ENCODE results near the gene C14orf180.

C14orf180 gene

DNA sequence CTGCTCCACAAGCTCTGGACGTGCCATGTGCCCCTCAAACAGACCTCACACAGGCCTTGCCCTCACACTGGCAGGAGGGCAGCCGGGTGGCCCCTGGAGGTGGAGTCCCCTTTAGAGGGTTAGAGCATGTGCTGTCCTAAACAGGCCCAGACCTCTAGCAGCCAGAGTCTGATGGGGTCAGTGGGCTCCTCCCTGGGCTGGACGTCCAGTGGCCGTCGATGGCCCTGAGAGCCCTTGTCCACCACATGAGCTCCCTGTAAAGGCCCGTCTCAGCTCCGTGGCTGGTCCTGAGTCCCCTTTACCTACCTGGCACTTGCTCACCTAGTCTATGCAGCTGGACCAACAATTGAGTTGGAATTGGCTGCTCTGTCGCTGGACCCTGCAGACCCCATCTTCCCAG lies 21.2 kb downstream of the C14orf180 start:
- no peak overlapping the region for H3K4me3 ChIP-seq
- H3K36me3 ChIP-seq (ENCODE audit: insufficient read depth, low read length): no peaks in the 10 kb centered on the region
- DNase-seq (ENCODE audit: low read depth, low spot score): no peak
- no peak overlapping the region for H3K27ac ChIP-seq
- TF ChIP-seq EZH2 (IDR thresholded peaks at IDR 0.05) (no peak), FOXP2 (optimal IDR thresholded peaks at IDR 0.05; ENCODE audit: control extremely low read depth, extremely low read length, insufficient read depth) (no peak), POLR2AphosphoS5 (IDR thresholded peaks at IDR 0.05; ENCODE audit: borderline replicate concordance, low read depth, low read length) (no peak)
- no peak overlapping the region for H3K9ac ChIP-seq (ENCODE audit: insufficient read length)
- no peaks in the 10 kb centered on the region for H3K9me3 ChIP-seq (ENCODE audit: low read depth, low read length)

DNA sequence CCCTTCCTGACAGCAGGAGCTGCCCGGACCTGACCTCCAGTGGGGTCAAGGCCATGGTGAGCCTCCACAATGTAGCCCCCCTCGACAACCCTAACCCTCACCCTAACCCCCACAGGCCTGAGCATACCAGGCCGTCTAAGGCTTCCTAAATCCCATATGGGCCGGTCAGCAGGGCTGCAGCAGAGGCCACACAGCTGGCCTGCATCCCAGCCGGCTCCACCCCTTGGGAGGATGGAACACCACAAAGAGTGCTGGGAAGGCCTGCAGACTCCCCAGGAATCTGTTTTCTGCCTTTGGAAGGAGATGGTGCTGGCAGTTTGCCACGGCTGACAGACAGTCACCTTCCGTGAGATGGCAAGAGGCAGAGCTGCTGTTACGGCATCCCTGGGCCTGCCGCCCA lies 22.2 kb downstream of the C14orf180 start:
- H3K4me3 ChIP-seq: no peak overlapping the region
- no peak for DNase-seq (ENCODE audit: low read depth, low spot score)

DNA sequence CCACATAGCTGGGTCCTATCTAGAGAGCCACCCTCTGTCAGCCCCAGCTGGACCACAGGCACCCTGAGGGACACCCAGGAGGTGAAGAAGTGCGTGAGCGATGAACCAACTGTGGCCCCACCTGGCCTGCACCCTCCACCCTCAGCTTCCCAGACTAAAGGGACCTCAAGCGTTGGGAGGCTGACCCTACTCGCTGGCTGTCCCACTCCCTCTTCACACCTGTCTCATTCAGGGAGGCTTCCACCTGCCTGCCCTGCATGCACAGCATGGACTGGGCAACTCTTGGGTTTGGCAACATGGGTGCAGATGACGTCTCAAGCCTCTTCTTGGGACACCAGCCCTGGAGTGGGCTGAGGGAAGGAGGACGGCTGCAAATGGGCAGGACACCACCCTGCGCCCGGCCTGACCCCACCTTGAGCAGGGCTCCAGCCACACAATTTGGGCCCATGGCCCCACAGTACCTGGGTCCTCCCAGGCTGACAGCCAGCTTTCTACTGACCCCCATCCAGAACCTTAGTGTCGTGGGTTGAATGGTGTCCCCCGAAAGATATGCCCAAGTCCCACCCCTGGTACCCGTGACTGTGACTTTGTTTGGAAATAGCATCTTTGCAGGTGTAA lies 22.9 kb downstream of the C14orf180 start:
- Histone ChIP-seq H3K27ac (no peak overlapping the region), H3K9ac (ENCODE audit: insufficient read length) (no peak overlapping the region), H3K4me3 (no peak overlapping the region), H3K9me3 (ENCODE audit: low read depth, low read length) (no peaks in the 10 kb centered on the region), H3K36me3 (ENCODE audit: insufficient read depth, low read length) (no peaks in the 10 kb centered on the region)
- no peak for DNase-seq (ENCODE audit: low read depth, low spot score)
- TF ChIP-seq EZH2 (IDR thresholded peaks at IDR 0.05) (no peak), POLR2AphosphoS5 (IDR thresholded peaks at IDR 0.05; ENCODE audit: borderline replicate concordance, low read depth, low read length) (no peak), FOXP2 (optimal IDR thresholded peaks at IDR 0.05; ENCODE audit: control extremely low read depth, extremely low read length, insufficient read depth) (no peak)

More for the DNA sequence above, 22.2 kb downstream of the C14orf180 start:
- Histone ChIP-seq H3K9ac (ENCODE audit: insufficient read length) (no peak overlapping the region), H3K36me3 (ENCODE audit: insufficient read depth, low read length) (no peaks in the 10 kb centered on the region), H3K9me3 (ENCODE audit: low read depth, low read length) (no peaks in the 10 kb centered on the region), H3K27ac (no peak overlapping the region)
- no peak for TF ChIP-seq POLR2AphosphoS5 (IDR thresholded peaks at IDR 0.05; ENCODE audit: borderline replicate concordance, low read depth, low read length)
- TF ChIP-seq EZH2 (IDR thresholded peaks at IDR 0.05): no peak
- TF ChIP-seq FOXP2 (optimal IDR thresholded peaks at IDR 0.05; ENCODE audit: control extremely low read depth, extremely low read length, insufficient read depth): no peak

DNA sequence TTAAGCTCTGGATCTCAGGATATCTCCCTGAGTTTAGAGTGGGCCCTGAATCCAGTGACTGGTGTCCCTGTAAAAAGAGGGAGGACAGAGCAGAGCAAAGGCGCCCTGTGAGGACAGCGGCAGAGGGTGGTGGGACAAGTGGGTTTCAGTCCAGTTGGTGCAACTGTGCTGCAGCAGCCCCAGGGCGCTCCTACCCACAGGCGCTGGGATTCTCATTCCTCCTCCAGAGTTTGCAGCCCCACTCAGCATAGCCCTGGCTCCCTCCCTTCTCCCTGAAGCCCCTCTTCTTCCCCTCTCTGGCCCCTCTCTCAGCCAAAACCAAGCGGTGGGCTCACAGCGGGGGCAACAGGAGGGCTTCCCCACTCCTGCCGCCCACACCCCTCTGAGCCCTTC lies 23.4 kb downstream of the C14orf180 start:
- H3K36me3 ChIP-seq (ENCODE audit: insufficient read depth, low read length): no peaks in the 10 kb centered on the region
- no peak for TF ChIP-seq FOXP2 (optimal IDR thresholded peaks at IDR 0.05; ENCODE audit: control extremely low read depth, extremely low read length, insufficient read depth)
- TF ChIP-seq EZH2 (IDR thresholded peaks at IDR 0.05): no peak
- no peak for TF ChIP-seq POLR2AphosphoS5 (IDR thresholded peaks at IDR 0.05; ENCODE audit: borderline replicate concordance, low read depth, low read length)
- no peak for DNase-seq (ENCODE audit: low read depth, low spot score)
- H3K9ac ChIP-seq (ENCODE audit: insufficient read length): no peak overlapping the region
- H3K4me3 ChIP-seq: no peak overlapping the region
- H3K27ac ChIP-seq: no peak overlapping the region
- no peaks in the 10 kb centered on the region for H3K9me3 ChIP-seq (ENCODE audit: low read depth, low read length)

DNA sequence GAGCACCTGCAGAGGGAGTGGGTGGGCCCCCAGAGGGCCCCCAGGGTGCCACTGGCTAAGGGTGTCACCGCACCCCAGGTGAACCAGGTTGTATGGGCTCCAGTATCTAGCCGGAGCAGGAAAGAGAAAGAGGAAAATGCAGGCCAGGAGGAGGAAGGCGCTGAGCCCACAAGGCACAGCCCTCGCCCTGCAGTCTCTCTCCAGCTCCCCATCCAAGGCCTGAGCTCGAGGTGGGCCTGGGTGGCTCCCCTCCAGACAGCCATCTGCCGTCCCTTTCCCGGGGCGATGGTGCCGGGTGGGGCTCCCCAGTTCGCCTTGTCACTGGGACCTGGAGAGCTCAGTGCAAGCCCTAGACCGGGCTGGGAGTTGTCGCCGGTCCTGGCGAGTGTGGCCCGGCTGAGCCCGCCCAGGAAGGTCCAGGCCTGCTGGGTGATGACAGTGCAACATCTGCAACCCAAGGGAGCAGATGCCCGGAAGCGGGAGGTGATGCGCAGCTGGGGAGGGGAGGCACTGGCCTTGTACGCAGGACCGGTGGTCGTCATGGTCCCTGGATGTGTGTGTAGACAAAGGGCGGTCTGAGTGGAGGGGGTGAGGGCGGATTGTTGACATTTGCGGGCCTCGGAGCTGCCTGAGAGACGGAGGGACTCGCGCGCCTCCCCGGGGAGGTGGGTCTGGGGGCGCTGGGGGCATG lies 24.3 kb downstream of the C14orf180 start:
- Histone ChIP-seq H3K27ac (no peak overlapping the region), H3K36me3 (ENCODE audit: insufficient read depth, low read length) (no peaks in the 10 kb centered on the region), H3K9ac (ENCODE audit: insufficient read length) (no peak overlapping the region), H3K4me3 (no peak overlapping the region), H3K9me3 (ENCODE audit: low read depth, low read length) (no peaks in the 10 kb centered on the region)
- DNase-seq (ENCODE audit: low read depth, low spot score): no peak
- TF ChIP-seq FOXP2 (optimal IDR thresholded peaks at IDR 0.05; ENCODE audit: control extremely low read depth, extremely low read length, insufficient read depth) (no peak), EZH2 (IDR thresholded peaks at IDR 0.05) (no peak), POLR2AphosphoS5 (IDR thresholded peaks at IDR 0.05; ENCODE audit: borderline replicate concordance, low read depth, low read length) (no peak)

DNA sequence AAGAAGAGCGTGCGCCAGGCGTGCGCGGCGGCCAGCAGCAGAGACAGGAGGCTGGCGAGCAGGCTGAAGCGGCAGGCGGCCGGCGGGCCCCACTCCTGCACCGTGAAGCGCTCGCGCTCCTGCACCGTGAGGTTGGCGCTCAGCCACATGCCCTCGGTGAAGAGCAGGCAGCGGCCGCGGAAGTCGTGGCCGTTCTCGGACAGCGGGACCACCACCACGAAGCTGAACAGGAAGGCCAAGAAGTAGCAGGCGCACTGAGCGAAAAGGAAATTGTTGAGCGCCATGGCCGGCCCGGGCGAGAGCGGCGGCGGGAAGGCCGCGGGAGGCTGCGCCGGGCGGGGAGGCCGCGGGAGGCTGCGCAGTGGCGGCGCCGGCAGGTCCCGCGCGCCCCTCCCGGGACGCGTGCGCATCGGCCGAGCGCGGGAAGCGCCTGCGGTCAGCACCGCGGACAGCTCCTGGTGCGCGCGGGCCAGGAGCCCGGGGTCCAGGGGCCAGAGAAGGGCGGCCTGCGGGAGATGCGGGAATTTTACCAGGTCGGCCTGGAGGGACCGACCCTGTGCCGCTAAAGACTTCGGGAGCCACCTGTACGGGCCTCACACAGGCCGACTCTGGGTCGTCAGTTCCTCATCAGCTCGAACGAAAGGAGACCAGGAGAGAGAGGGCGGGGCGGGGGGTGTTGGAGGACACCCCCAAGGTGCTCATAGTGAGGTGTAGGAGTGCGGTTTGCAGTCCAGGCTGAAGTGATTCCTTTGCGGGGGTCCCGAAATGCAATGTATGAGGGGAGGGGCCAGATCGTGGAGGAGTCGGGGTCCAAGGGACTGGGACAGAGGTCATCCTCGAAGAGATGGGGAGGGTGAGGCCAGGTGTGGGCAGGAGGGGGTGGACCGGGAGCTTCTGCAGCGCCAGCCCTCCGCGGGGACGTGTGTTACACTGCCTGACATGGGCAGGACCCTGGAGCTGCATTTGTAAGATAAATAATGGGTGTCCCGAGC lies 25.2 kb downstream of the C14orf180 start, which contains the start of gene TMEM179:
Gene TMEM179 (minus strand): TSS at position 315 of the 992 bp plus-strand sequence. CDS start 31 bp downstream, at position 284.
- no peak within 1 kb of the TSS for H3K27ac ChIP-seq
- no peak within 1 kb of the TSS for H3K9ac ChIP-seq (ENCODE audit: insufficient read length)
- no peak for DNase-seq (ENCODE audit: low read depth, low spot score)
- H3K36me3 ChIP-seq (ENCODE audit: insufficient read depth, low read length): no peaks in the 10 kb centered on the region
- H3K9me3 ChIP-seq (ENCODE audit: low read depth, low read length): no peaks in the 10 kb centered on the region
- H3K4me3 ChIP-seq: no peak within 1 kb of the TSS
- TF ChIP-seq POLR2AphosphoS5 (IDR thresholded peaks at IDR 0.05; ENCODE audit: borderline replicate concordance, low read depth, low read length) (no peak), FOXP2 (optimal IDR thresholded peaks at IDR 0.05; ENCODE audit: control extremely low read depth, extremely low read length, insufficient read depth) (no peak), EZH2 (IDR thresholded peaks at IDR 0.05) (no peak)

DNA sequence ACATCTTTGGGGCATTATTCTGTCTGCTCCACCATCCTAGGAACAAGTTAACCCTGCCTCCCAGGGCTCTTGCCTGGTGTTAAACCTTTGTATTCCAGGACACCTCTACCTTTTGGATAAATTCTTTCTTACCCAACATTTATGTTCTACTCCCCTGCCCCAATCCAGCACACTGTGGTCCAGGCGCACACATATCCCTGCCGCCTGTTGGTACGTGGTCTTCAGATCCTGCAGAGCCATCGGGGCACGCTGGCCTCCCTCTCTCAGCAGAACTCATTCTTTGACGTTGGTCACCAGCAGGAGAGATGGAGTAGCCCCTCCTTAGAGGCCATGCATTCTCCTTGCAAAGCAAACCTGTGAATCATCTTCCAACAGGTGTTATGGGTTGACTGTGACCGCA lies 30.1 kb downstream of the C14orf180 start:
- Histone ChIP-seq H3K27ac (no peak overlapping the region), H3K36me3 (ENCODE audit: insufficient read depth, low read length) (no peaks in the 10 kb centered on the region), H3K9me3 (ENCODE audit: low read depth, low read length) (no peaks in the 10 kb centered on the region), H3K9ac (ENCODE audit: insufficient read length) (no peak overlapping the region), H3K4me3 (no peak overlapping the region)
- TF ChIP-seq FOXP2 (optimal IDR thresholded peaks at IDR 0.05; ENCODE audit: control extremely low read depth, extremely low read length, insufficient read depth) (no peak), EZH2 (IDR thresholded peaks at IDR 0.05) (no peak), POLR2AphosphoS5 (IDR thresholded peaks at IDR 0.05; ENCODE audit: borderline replicate concordance, low read depth, low read length) (no peak)
- DNase-seq (ENCODE audit: low read depth, low spot score): no peak
